Left lobe of liver (tissue), 2 donors: Measurements from ENCODE around the gene GRK5. TPM values are rescaled to one million over a fixed set of nuclear protein-coding genes. Genes with fewer than 3 reads are reported as not detected.
A peak's percentile ranks its signal among the peaks of the same experiment; 100 is the strongest.

ENCODE experiments used
- ATAC-seq: fragments of 200-7000 bp; cut with Tn5 transposase; one replicate; pipeline ENCODE4 v1.9.1; 2020; ENCODE audit warnings: mild to moderate bottlenecking, moderate library complexity
- DNase-seq: peaks from one replicate; pipeline ENCODE4 v3.0.0-alpha.2; 2020; ENCODE audit warnings: low spot score
- total RNA-seq: library from RNA; stranded (reverse); gene quantifications from one replicate; pipeline ENCODE4 v1.2.1, GENCODE V29; 2021
- donor health status: DM: no; HTN: no; CAD: no; lungs with moderate emphysema.
- donor health status: DM: no; HTN: yes; CAD: no.

Gene GRK5
- total RNA-seq, 1 donor from 2014 or later = 8.4 TPM

DNA sequence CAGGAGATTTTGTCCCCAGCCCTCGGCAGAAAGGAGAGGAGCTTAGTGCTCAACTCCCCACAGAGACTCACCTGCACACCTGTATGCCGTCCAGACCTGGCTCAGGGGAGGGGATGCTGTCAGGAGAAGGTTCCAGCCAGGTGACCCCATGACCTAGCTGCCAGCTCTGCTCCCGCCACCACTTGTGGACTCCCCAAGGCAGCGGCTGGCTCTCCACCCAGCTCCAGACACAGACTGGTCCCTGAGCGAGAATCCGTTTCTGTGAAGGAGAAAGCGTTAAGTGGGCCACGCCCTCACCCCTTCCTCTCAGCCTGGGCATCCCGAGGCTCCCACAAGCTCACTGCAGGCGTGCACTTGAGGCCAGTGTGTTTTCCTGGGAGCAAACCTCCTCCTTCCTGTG is 258.7 kb downstream of the GRK5 start:
- ATAC-seq (no peak), DNase-seq (no peak)

DNA sequence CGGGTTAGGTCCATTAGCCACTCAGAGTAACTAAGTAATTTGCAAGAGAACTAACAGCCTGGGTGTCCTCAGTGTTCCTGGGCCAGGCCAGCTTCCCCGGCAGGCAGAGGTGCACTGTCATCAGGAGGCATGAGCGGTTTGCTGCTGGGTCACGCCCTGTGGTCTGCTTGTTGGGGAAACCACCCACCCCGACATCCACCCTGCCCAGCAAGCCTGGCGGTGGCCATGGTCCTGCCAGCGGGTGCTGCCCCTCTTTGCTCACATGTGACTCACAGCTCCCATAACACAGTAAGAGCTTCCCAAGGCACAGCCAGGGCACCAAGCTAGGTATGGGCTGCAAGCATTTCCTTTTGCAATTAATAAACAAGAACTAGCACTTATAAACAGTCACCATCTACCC is 259.3 kb downstream of the GRK5 start:
- DNase-seq (no peak), ATAC-seq (no peak)

DNA sequence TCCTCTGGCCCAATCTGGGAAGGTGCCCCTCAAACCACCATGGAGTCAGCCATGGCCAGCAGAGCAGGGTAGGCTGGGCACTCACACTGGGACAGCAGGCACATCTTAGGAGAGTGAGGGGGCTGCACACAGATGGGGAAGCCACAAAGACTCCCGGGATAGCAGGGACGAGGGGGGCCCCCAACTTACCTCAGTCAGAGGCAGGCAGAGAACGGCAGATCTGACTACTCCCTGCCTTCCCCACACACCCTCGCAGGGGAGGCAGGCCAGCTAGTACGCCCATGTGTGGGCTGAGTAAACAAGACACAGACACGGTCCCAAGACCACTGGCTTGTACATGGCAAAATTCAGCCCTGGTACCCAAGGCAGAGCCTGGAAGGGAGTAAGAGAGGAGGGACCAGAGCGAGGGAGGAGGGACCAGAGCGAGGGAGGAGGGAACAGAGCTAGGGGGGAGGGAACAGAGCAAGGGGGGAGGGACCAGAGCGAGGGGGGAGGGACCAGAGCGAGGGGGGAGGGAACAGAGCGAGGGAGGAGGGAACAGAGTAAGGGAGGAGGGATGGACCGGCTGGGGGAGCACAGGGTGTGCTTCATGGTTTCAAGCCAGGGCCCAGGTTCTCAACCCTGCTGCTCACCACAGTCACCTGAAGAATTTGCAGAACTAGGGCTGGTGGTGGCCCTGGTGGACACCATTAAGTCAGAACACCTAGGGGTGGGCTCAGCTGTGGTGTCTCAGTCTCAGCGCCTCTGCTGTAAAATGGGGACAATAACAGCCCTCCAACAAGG is 261.4 kb downstream of the GRK5 start:
- no peak for ATAC-seq
- DNase-seq = no peak

DNA sequence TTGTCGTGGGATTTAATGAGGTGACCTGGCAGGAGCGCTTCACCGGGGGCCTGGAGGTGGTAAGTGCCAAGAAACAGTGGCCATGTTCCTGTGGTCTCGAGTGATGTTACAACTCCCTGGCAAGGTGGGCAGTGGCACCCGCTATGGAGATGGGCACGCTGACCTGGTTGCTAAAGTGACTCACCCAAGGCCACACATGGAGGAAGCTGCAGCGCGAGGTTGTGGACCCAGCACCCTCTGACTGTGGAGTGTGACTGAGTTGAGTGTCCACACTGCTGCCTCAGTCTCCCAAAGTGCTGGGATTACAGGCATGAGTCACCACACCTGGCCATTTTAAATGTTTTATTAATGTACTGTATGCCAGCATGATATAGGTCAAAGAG is 261.9 kb downstream of the GRK5 start:
- DNase-seq = no peak

DNA sequence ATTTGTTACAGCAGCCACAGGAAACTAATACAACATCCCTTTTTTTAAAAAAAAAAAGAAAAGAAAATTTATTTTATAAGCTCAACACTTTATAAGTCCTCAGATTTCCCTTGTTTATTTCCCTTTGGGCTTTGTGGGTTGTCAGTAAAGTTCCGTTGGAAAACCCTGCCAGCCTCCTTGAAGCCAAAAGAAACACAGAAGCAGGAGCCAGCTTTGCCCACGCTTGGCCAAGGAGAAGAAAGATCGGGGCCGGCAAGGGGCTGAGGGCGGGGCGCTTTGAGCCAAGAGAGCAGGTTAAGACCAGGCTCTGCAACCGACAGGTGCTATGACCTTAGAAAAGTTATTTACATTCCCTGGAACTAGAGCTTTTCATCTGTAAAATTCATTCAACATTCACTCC is 262.5 kb downstream of the GRK5 start:
- DNase-seq = no peak
- no peak for ATAC-seq

More for the DNA sequence above, 261.9 kb downstream of the GRK5 start:
- ATAC-seq = no peak

DNA sequence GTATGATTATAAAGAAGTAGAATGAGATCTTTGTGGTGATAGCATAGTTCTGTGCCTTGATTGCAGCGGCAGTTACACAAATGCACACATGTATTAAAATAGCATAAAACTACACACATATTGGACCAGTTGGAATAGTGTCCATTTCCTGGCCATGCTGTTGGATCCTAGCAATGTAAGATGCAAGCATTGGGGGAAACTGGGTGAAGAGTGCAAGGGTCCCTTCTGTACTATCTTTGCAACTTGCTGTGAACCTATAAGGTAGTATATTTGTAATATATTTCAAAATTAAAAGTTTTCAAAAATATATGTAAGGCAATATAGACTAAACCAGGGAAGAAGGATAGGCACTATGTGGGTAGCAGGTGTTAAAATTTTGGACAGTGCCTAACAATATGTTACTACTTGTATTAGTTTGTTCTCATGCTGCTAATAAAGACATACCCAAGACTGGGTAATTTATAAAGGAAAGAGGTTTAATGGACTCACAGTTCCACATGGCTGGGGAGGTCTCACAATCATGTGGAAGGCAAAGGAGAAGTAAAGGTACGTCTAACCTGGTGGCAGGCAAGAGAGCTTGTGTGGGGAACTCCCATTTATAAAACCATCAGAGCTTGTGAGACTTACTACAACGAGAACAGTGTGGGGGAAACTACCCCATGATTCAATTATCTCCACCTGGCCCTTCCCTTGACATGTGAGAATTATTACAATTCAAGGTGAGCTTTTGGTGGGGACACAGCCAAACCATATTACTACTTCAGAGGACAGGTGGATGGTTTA is 263.7 kb downstream of the GRK5 start:
- ATAC-seq (no peak), DNase-seq (no peak)

DNA sequence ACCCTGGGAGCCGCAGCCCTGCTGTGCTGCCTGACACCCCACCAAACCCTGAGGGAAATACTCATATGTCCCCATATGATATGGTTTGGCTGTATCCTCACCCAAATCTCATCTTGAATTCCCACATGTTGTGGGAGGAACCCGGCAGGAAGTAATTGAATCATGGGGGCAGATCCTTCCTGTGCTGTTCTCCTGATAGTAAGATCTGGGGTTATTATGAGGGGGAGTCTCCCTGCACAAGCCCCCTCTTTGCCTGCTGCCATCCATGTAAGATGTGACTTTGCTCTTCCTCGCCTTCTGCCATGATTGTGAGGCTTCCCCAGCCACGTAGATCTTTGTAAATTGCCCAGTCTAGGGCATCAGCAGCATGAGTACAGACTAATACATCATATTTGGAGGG is 266.4 kb downstream of the GRK5 start:
- no peak for ATAC-seq
- DNase-seq = no peak

DNA sequence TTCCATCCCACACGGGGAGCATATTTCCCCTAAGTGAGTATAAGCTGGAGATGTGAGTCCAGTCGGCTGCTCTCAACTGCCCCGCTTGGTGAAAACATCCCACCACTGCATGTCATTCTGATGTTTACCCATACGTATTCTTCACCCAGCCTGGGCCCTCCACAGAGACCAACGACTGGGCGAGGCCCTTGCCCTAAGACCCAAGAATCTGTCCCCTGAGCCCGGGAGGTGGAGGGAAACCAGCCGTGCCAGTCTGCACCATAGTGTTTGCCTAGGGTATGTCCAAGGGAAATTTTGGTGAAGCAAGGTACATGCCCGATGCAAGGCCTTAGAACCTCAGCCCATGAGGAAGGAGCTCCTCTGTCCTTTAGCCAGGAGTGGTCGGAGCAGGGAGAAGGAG is 267.2 kb downstream of the GRK5 start:
- no peak for DNase-seq
- no peak for ATAC-seq

DNA sequence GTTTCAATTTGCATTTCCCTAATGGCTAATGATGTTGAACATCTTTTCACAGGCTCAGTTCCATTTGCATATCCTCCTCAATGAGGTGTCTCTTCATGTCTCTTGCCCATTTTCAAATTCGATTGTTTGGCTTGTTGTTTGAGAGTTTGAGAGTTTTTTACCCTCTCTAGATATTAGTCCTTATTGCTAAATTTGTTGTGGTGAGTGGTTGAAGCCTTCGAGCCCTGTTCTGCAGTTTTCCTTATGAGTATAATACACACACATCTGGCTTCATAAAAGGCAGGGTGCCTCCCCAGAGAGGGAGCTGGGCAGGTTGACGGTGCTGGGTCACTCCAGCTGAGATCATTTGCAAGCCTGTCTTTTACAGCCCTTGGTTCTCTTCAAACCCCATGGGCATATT is 270.1 kb downstream of the GRK5 start:
- no peak for ATAC-seq
- DNase-seq = no peak

DNA sequence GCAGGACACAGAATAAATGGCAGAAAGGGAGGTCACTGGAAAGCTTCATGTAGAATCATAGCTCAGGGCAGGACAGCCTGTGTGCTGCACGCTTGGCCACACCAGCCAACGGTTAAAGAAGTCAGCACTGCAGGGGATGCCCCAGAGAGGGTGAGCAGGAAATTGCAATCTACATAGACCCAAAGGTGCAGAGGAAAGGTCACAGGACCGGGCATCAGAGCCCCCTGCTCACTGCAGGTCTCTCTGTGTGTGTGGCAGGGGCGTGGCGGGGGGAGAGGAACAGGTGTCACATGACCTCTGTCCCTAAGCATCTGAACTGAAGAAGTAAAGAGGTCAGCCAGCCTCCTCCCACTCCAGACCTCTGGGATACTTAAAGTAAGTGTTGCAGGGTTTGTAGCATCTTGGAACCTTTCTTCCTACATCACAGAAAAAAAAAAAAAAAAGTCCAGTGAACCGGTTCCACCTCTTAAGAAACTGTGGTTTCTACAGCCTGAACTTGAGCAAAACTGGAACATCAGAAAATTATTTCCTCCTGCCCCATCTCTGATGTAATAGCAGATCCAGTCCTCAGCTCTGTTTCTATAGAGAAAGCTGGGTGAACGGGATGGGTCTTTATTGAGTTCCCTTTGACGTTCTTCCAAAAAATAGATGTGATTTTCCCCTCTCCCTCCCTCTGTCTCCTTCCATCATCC is 270.9 kb downstream of the GRK5 start:
- ATAC-seq = no peak
- DNase-seq = no peak

DNA sequence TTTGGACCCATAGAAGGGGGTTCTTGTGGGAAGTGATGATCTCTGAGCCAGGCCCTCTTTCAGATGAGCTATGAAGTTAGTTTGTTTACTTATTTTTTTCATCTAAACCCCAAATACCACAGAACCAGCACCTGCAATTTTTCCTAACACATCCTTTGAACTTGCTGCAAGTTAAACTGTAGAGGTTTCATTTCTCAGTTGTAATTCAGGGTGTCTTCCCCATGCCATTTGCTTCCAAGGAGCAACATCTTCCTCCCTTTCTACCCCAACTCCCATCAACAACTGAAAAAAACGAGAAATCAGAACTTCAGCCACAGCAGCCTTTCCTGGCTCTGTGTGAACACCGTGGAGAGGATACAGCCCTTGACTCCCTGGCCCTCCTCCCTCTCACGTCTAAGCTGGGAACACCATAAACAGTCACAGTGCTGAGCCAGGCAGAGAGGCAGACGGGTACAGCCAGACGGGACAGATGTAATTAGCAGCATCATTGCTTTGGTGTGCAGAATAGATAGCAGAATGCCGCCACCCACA is 271.5 kb downstream of the GRK5 start:
- DNase-seq (no peak), ATAC-seq (no peak)

DNA sequence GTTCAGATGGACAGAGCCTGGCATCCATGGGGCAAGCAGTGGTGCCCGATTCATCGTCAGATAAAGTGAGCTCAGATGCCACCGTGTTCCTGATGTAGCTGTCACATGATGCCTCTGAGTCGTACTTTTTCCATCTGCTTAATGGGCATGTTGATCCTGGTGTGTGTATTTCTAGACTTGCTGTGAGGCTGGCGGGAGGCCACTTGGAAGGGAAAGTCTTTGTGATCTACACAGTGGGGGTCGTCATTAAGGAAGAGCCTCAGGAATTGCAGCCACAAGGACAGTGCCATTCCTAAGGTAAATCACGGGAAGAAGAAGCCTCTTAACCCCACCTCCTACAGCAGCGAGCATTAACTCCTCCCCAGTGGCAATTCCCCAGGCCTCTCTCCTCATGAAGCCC is 272.2 kb downstream of the GRK5 start:
- DNase-seq = no peak
- ATAC-seq = no peak

DNA sequence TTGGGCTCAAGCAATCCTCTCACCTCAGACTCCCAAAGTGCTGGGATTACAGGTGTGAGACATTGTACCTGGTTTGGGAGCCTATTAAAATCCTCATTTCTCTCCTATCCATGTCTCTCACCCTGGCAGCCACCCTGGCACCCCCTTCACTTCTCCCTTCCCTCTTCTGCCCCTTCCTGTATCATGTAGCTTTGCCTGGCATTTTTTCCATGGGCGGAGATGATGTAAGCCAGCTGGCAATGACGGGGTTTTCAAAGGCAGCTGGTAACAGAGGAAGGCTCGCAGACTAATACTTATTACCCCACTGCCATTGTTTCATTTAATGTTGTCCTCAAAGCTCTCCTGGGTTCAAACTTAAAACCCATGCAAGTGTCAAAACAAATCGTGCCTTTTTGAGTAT is 273.3 kb downstream of the GRK5 start:
- DNase-seq (no peak), ATAC-seq (no peak)

DNA sequence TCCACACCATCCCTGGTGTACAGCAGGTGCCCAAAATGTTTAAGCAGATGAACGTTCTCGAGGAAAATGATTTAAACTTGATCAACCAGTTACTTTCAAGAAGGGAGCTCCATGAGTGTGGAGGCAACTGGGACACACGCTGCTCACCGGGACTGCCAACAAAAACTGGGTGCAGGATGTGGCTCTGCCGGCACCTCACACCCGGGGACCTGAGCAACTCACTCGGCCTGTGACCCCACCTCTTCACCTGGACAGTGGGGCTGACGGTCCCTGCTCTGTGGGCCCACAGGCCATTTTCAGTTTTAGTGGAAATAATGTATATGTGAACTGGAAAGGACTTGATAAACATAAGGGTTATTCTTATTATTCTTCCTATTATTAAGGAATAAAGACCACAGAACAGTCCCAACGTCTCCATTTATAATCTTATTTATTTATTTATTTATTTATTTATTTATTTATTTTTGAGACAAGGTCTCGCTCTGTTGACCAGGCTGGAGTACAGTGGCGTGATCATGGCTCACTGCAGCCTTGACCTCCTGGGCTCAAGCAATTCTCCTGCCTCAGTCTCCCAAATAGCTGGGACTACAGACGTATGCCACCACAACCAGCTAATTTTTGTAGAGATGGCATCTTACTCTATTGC is 274.5 kb downstream of the GRK5 start:
- ATAC-seq = no peak

DNA sequence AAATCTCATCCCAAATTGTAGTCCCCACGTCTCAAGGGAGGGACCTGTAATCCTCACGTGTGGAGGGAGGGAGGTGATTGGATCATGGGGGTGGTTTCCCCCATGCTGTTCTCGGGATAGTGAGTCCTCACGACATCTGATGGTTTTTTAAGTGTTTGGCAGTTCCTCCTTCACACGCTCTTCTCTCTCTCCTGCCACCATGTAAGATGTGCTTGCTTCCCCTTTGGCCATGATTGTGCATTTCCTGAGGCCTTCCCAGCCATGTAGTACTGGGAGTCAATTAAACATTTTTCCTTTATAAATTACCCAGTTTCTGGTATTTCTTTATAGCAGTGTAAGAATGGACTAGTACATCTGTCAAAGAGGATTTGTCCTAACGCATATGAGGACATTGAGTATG is 275.6 kb downstream of the GRK5 start:
- no peak for ATAC-seq
- DNase-seq = no peak

More for the DNA sequence above, 274.5 kb downstream of the GRK5 start:
- no peak for DNase-seq

DNA sequence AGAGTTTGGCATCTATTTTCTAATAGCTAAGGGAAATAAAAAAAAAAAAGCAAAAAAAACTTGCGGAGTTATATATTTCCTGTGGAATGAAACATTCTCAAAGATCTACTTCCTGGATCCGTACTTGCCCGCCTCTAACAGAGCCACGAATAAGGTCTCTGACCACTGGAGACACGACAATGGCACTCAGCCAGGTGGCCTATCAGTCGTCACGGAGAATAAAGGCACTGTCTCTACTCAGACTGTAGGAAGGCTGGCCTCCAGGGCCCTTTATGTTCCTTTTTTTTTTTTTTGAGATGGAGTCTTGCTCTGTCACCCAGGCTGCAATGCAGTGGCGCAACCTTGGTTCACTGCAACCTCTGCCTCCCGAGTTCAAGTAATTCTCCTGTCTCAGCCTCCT is 276.5 kb downstream of the GRK5 start:
- DNase-seq (no peak), ATAC-seq (peak; percentile 37)

DNA sequence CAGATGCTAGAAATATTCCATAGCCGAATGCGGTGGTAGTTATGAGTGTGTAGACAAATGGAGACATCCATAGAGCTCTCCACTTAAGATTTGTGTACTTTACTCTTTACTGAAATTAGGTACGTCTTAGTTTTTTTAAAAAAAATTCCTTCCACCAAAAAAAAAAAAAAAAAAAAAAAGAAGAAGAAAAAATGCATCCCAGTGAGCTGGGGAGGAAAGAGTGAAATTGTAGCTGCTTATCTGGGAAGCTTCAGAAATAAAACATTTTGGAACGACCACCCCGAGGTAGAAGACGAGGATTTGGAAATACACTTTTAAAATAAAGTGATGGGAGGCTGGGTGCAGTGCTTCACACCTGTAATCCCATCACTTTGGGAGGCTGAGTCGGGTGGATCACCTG is 281.3 kb downstream of the GRK5 start:
- DNase-seq = no peak
- ATAC-seq = no peak

DNA sequence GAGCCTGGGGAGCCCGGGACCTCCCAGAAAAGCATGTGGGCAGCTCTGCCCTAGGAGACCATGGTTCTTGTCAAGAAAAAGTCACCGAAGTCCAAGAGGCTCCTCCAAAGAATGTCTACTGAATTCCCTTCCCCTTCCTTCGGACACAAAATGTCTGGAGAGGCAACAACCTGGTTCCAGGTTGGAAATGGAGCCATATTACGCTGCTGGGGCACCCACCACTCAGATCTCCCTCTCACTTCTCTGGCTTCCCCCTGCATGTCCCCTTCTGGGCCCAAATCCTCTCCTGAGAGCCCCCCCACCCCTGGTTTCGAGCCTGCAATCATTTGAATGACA is 282.6 kb downstream of the GRK5 start:
- no peak for ATAC-seq

DNA sequence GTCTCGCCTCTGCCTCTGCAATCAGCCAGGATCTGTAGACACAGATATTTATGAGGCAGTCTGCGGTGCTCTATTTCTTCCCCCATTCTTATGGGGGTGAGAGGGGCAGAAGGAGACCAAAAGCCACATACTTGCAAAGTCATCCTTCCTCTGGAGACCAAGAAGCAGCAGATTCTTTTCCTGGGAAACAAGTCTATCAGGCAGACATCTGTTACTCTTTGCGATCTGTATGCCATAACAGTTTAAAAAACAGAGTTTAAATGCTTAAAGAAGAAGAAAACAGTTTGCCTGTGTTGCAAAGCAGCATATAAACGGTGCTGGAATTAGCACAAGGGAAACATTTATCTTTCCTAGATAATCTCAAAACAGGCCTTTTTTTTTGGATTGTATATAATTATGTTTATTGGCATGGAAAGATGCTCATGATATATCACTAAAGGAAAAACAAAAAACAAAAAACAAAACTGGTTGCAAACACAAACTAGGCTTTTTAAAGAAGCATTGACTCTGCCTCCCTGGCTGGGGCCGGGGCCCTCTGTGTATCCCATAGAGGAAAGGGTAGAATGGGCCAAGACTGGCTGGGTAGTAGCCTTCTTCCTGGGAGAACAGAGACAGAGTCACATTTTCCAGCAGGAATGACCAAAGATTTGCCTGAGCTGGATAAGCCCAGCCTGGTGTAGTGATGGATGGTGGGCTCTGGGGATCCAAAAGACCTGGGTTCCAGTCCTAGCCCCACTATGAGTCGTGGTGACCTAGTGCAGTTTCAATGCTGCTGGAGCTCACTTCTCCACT is 284.8 kb downstream of the GRK5 start:
- DNase-seq = no peak
- no peak for ATAC-seq

More for the DNA sequence above, 282.6 kb downstream of the GRK5 start:
- no peak for DNase-seq

DNA sequence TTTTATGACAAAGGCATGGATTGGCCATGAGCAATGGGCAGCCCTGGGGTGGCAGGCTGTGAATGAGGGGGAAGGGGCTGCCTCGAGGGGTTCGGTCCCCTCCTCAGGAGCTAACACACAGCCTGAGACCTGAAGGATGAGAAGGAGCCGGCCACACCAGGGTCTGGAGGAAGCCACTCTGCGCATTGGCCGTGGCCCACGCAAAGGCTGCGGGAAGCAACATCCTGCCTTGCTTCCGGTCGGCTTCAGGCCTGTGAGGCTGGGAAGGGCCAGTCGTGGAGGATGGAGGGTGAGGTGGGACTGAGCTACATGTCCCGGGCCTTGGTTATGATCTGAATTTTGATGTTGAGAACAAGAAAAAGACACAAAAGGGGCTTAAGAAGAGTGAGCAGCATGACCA is 285.8 kb downstream of the GRK5 start:
- no peak for ATAC-seq
- no peak for DNase-seq
